K562 (cell line): ENCODE measurements around the gene FHIT. TPM values are rescaled to one million over a fixed set of nuclear protein-coding genes. Genes with fewer than 3 reads are reported as not detected.

Experiments
- ATAC-seq: fragments of 200-7000 bp; cut with Tn5 transposase; 3 replicates; pipeline ENCODE4 v1.9.1; 2020; ENCODE audit warnings: moderate library complexity
- BruUV-seq: library from RNA; stranded (reverse); fragments of 400-500 nt; replicated peaks from 2 replicates; lab custom pipeline; 2021; lab: Mats Ljungman, UMichigan
- CTCF ChIA-PET: fragments of 300-600 bp; formaldehyde crosslinking; extraction: SDS; loops from one replicate; lab custom pipeline; 2021; ENCODE audit warnings: low intra/inter-chr PET ratio; lab: Yijun Ruan, JAX
- POLR2A ChIA-PET: fragments of 300-600, 350-650 bp; sonication (Branson Sonifier 250); formaldehyde crosslinking; extraction: SDS; loops from one replicate; lab custom pipeline; 2021; ENCODE audit warnings: antibody characterized with exemption, inconsistent platforms; lab: Yijun Ruan, JAX
- DNase-seq, 4 experiments: peaks; one replicate each; pipeline versions ENCODE4 v3.0.0 to v3.0.0-alpha.2; 2011 to 2018; ENCODE audit warnings: low spot score in 3 of 4, mixed read lengths in 3 of 4; ENCODE audit errors: extremely low read depth in 1 of 4
- FAIRE-seq: peaks from 2 replicates; lab custom pipeline; 2011; peaks lifted over from hg19 to GRCh38; lab: Jason Lieb, UNC
- H2AFZ ChIP-seq: 2 replicates; pipeline ENCODE4 v1.6.0; 2011; ENCODE audit warnings: low read depth, low read length, control low read depth, inconsistent platforms
- H3K27ac ChIP-seq: fragments of 200-600 bp; 3 replicates; pipeline ENCODE4 v1.8.0; 2011; ENCODE audit warnings: low read depth, mild to moderate bottlenecking, control low read depth, inconsistent platforms, low read length, moderate library complexity, mixed read lengths; ENCODE audit errors: extremely low read depth
- H3K27me3 ChIP-seq, 2 experiments: fragments of 300-600 bp in 1 of 2; 2 replicates in 1 of 2; 3 replicates in 1 of 2; pipeline versions ENCODE4 v1.6.0 to v1.8.0; 2011; ENCODE audit warnings: inconsistent platforms in 2 of 2, low read length in 2 of 2, mild to moderate bottlenecking in 1 of 2, mixed read lengths in 1 of 2, moderate library complexity in 1 of 2; ENCODE audit not compliant: control insufficient read depth in 2 of 2, insufficient read depth in 2 of 2
- H3K36me3 ChIP-seq: fragments of 300-600 bp; 3 replicates; pipeline ENCODE4 v1.8.0; 2011; ENCODE audit warnings: mild to moderate bottlenecking, low read length, inconsistent platforms; ENCODE audit not compliant: control insufficient read depth, insufficient read depth
- H3K4me1 ChIP-seq, 2 experiments: fragments of 200-600 bp in 1 of 2; replicated peaks in 1 of 2; 2 replicates in 1 of 2; 3 replicates in 1 of 2; pipeline versions ENCODE4 v1.5.1 to v1.8.0; 2011; ENCODE audit warnings: inconsistent platforms in 2 of 2, low read length in 2 of 2, mild to moderate bottlenecking in 1 of 2, mixed read lengths in 1 of 2, moderate library complexity in 1 of 2; ENCODE audit not compliant: control insufficient read depth in 2 of 2, insufficient read depth in 2 of 2
- H3K4me2 ChIP-seq: 2 replicates; pipeline ENCODE4 v1.6.1; 2011; ENCODE audit warnings: low read length, control low read depth, inconsistent platforms, mixed read lengths; ENCODE audit not compliant: insufficient read depth
- H3K4me3 ChIP-seq: fragments of 200-600 bp; sonication (generic), shearing (Covaris generic); 2 replicates; pipeline ENCODE4 v1.5.1; 2016; ENCODE audit warnings: control low read depth, inconsistent platforms
- H3K79me2 ChIP-seq: fragments of 200-600 bp; 3 replicates; pipeline ENCODE4 v1.8.0; 2011; ENCODE audit warnings: low read length, inconsistent platforms; ENCODE audit not compliant: control insufficient read depth, insufficient read depth
- H3K9ac ChIP-seq, 2 experiments: 2 replicates each; pipeline versions ENCODE4 v1.6.0 to v1.6.1; 2011; ENCODE audit warnings: low read depth in 2 of 2, low read length in 2 of 2, control low read depth in 1 of 2, inconsistent platforms in 1 of 2, mild to moderate bottlenecking in 1 of 2, mixed read lengths in 1 of 2; ENCODE audit not compliant: insufficient read depth in 1 of 2
- H3K9me1 ChIP-seq: one replicate; pipeline ENCODE4 v1.6.0; 2011; ENCODE audit warnings: inconsistent platforms, mild to moderate bottlenecking, low read length, moderate library complexity; ENCODE audit not compliant: control insufficient read depth, insufficient read depth
- H3K9me3 ChIP-seq: replicated peaks from 2 replicates; pipeline ENCODE4 v1.5.1; 2011; ENCODE audit warnings: low read depth, low read length, inconsistent platforms; ENCODE audit not compliant: control insufficient read depth, insufficient read depth
- H4K20me1 ChIP-seq: replicated peaks from 2 replicates; pipeline ENCODE4 v1.6.1; 2011; ENCODE audit warnings: low read length, inconsistent platforms, mixed read lengths; ENCODE audit not compliant: control insufficient read depth, insufficient read depth
- ARID2 ChIP-seq: fragments of 450-650 bp; IDR thresholded peaks from 2 replicates; pipeline ENCODE4 v1.6.1; 2017; ENCODE audit warnings: antibody characterized with exemption, mild to moderate bottlenecking
- CBFB ChIP-seq: sonication (generic); formaldehyde crosslinking; IDR thresholded peaks from 2 replicates; pipeline ENCODE4 v1.4.0; 2020; ENCODE audit warnings: mild to moderate bottlenecking, missing genetic modification reagents
- CTCFL ChIP-seq: IDR thresholded peaks from 2 replicates; pipeline ENCODE4 v1.6.1; 2011; ENCODE audit warnings: borderline replicate concordance, low read depth, mild to moderate bottlenecking, moderate library complexity, low read length; ENCODE audit not compliant: insufficient read depth, poor library complexity, severe bottlenecking
- GTF2A2 ChIP-seq: IDR thresholded peaks from 2 replicates; pipeline ENCODE4 v1.6.1; 2016; ENCODE audit warnings: mild to moderate bottlenecking, missing genetic modification characterization, missing compliant biosample characterization
- GTF2F1 ChIP-seq: IDR thresholded peaks from 2 replicates; pipeline ENCODE4 v1.6.1; 2011; ENCODE audit warnings: low read depth, low read length, improper control_type of control experiment
- MAFF ChIP-seq: IDR thresholded peaks from 2 replicates; pipeline ENCODE4 v1.6.1; 2012; ENCODE audit warnings: low read length, improper control_type of control experiment
- MTA1 ChIP-seq: fragments of 450-650 bp; IDR thresholded peaks from 2 replicates; pipeline ENCODE4 v1.6.1; 2017; ENCODE audit warnings: borderline replicate concordance
- NFATC3 ChIP-seq: fragments of 450-650 bp; IDR thresholded peaks from 2 replicates; pipeline ENCODE4 v1.6.1; 2017; ENCODE audit warnings: mild to moderate bottlenecking
- NFE2L1 ChIP-seq: fragments of 450-650 bp; IDR thresholded peaks from 2 replicates; pipeline ENCODE4 v1.6.1; 2016; ENCODE audit warnings: missing genetic modification characterization, low read depth, mild to moderate bottlenecking, missing compliant biosample characterization, moderate library complexity, borderline replicate concordance
- PREB ChIP-seq: sonication (generic); formaldehyde crosslinking; IDR thresholded peaks from 2 replicates; pipeline ENCODE4 v1.8.1; 2023; ENCODE audit warnings: mild to moderate bottlenecking, missing genetic modification reagents
- PRMT5 ChIP-seq: sonication (generic); formaldehyde crosslinking; IDR thresholded peaks from 2 replicates; pipeline ENCODE4 v1.5.0; 2020; ENCODE audit warnings: missing genetic modification reagents
- SREBF1 ChIP-seq: fragments of 150-350 bp; IDR thresholded peaks from 2 replicates; pipeline ENCODE4 v1.6.1; 2014; ENCODE audit warnings: antibody characterized with exemption, low read depth, low read length, borderline replicate concordance
- SRSF9 ChIP-seq: fragments of 200-400 bp; formaldehyde crosslinking; IDR thresholded peaks from 2 replicates; pipeline ENCODE4 v1.6.1; 2017; ENCODE audit warnings: low read depth, low read length, borderline replicate concordance
- ZBED1 ChIP-seq: IDR thresholded peaks from 2 replicates; pipeline ENCODE4 v1.6.1; 2014
- WGBS: fragments of 100-300 bp; shearing (Covaris generic); methylation state at CpG from one replicate; pipeline ENCODE4 v1.1.6; 2016; ENCODE audit warnings: low coverage, mixed read lengths; ENCODE audit not compliant: insufficient coverage; ENCODE audit errors: missing lambda C conversion rate; 5-methylcytosine and 5-hydroxymethylcytosine counted together
- in situ Hi-C: fragments of 300-500 bp; cut with MboI; formaldehyde crosslinking; loops from 4 replicates; pipeline ENCODE4 v1.15.0; 2018; ENCODE audit warnings: inconsistent platforms, mixed read lengths
- intact Hi-C: fragments of 100-400 bp; cut with micrococcal nuclease; formaldehyde crosslinking; loops from 2 replicates; pipeline ENCODE4 v1.14.2; 2022
- polyA plus RNA-seq, 8 experiments: library from polyadenylated mRNA; depleted of rRNA in 4 of 8; stranded (reverse) in 5 of 8; unstranded in 3 of 8; fragments of >200 nt; fragmentation: Nextera tagmentation in 2 of 8; fragmentation: Illumina TruSeq in 1 of 8; extraction: Ambion mirVana in 2 of 8; extraction: Trizol in 1 of 8; gene quantifications; 2 replicates each; pipeline versions ENCODE4 v1.2.1 to v1.2.3, GENCODE V29; 2011 to 2014; ENCODE audit warnings: inconsistent platforms in 1 of 8, missing spikeins in 1 of 8
- total RNA-seq, 7 experiments: library from RNA; depleted of rRNA in 6 of 7; stranded (reverse); fragments of >200 nt in 6 of 7; fragmentation: Illumina TruSeq in 2 of 7; extraction: Trizol in 2 of 7; gene quantifications; 2 replicates each; pipeline versions ENCODE4 v1.2.1 to v1.2.3, GENCODE V29; 2011 to 2021; ENCODE audit warnings: low replicate concordance in 1 of 7

FHIT gene
- total and polyA plus RNA-seq, 9 of the 15 experiments (the other 6 are each of a cell fraction or from before 2014, with no cell fraction given): 1.7 to 9.1 (median 4.3) TPM

- Histone ChIP-seq H4K20me1 (no peaks in the 10 kb centered on the region), H3K4me1 (no peaks in the 10 kb centered on the region; a peak in 1 of 5 replicates), H2AFZ (no peak overlapping the region), H3K79me2 (no peaks in the 10 kb centered on the region), H3K4me2 (no peak overlapping the region), H3K27ac (no peak overlapping the region), H3K4me3 (no peak overlapping the region), H3K9me3 (no peaks in the 10 kb centered on the region), H3K9ac (no peak overlapping the region), H3K36me3 (no peaks in the 10 kb centered on the region), H3K9me1 (no peaks in the 10 kb centered on the region), H3K27me3 (no peaks in the 10 kb centered on the region)
- ChIA-PET CTCF (no interaction called here), POLR2A (no interaction called here)
- 64% methylated on average over 2 of the region's 2 CpGs for WGBS
- BruUV-seq: no TSS peak
- intact Hi-C loops: no loop called here
- no peak for FAIRE-seq
- TF ChIP-seq GTF2F1: no peak
- no peak for TF ChIP-seq MAFF
- no peak for TF ChIP-seq CTCFL
- no peak for TF ChIP-seq MTA1
- no peak for TF ChIP-seq CBFB
- TF ChIP-seq PREB (CRISPR knock-in tag): no peak
- no peak for TF ChIP-seq NFATC3
- no peak for TF ChIP-seq SRSF9
- no peak for TF ChIP-seq PRMT5 (CRISPR knock-in tag)
- no peak for TF ChIP-seq ZBED1
- no peak for TF ChIP-seq GTF2A2 (tag)
- TF ChIP-seq NFE2L1 (tag): no peak
- no peak for TF ChIP-seq SREBF1
- TF ChIP-seq ARID2: no peak
- no peak for DNase-seq
- ATAC-seq: no peak
- in situ Hi-C loops: no loop called here
Measured at GRCh38 chr3:60229502-60229901, 1021.8 kb downstream of the FHIT start.
